H1 (cell line): ENCODE measurements around the gene PIGL. TPM values are rescaled to one million over a fixed set of nuclear protein-coding genes. Genes with fewer than 3 reads are reported as not detected.

ENCODE experiments used
- CBX5 ChIP-seq: fragments of 300-800, 300-1000 bp; sonication (generic); IDR thresholded peaks from 2 replicates; pipeline ENCODE4 v1.7.1; 2016; ENCODE audit warnings: antibody characterized with exemption, low read length, low read depth
- EZH2 ChIP-seq: fragments of 200-600 bp; sonication (generic); IDR thresholded peaks from 2 replicates; pipeline ENCODE4 v1.7.1; 2012; ENCODE audit warnings: low read depth, mild to moderate bottlenecking, moderate library complexity, low read length, inconsistent platforms; ENCODE audit not compliant: severe bottlenecking
- RBBP5 ChIP-seq: IDR thresholded peaks from 2 replicates; pipeline ENCODE4 v1.7.1; 2012; ENCODE audit warnings: low read depth, mild to moderate bottlenecking, inconsistent platforms, low read length, moderate library complexity, borderline replicate concordance
- RNF2 ChIP-seq: fragments of 200-900, 300-1000 bp; sonication (generic); IDR thresholded peaks from 2 replicates; pipeline ENCODE4 v1.7.1; 2016; ENCODE audit warnings: borderline replicate concordance, low read depth, mild to moderate bottlenecking, antibody characterized with exemption, low read length; ENCODE audit not compliant: poor library complexity, severe bottlenecking; ENCODE audit errors: missing control alignments
- TBP ChIP-seq: IDR thresholded peaks from 2 replicates; pipeline ENCODE4 v1.6.1; 2011; ENCODE audit warnings: low read depth, low read length, improper control_type of control experiment
- polyA plus RNA-seq, 7 experiments: library from polyadenylated mRNA; depleted of rRNA in 3 of 7; stranded (reverse) in 5 of 7; unstranded in 2 of 7; fragments of >200 nt in 5 of 7; fragments of 200-250 nt in 2 of 7; gene quantifications; 1 replicate in 5 of 7; 2 replicates in 1 of 7; 4 replicates in 1 of 7; pipeline versions ENCODE4 v1.2.1 to v1.2.3, GENCODE V29; 2011 to 2013; ENCODE audit warnings: missing spikeins in 2 of 7, mixed read lengths in 2 of 7
- total RNA-seq: library from RNA; stranded (reverse); fragmentation: NEBNext Ultra II Directional; extraction: Animal tissue kit (Norgen Biotek cat#: 25700); gene quantifications from 2 replicates; pipeline ENCODE4 v1.2.1, GENCODE V29; 2021

The PIGL gene
- total and polyA plus RNA-seq, 2 of the 8 experiments (the other 6 are each of a cell fraction or from before 2014, with no cell fraction given), result 28.4 to 30.8 TPM

- TF ChIP-seq RNF2 (no peak), EZH2 (no peak), TBP (no peak), CBX5 (no peak), RBBP5 (no peak)
Measured at GRCh38 chr17:16301963-16302855, 85.2 kb downstream of the PIGL start (continued).
